ENCODE measurements around the gene SLC35B3.

The SLC35B3 gene

DNA sequence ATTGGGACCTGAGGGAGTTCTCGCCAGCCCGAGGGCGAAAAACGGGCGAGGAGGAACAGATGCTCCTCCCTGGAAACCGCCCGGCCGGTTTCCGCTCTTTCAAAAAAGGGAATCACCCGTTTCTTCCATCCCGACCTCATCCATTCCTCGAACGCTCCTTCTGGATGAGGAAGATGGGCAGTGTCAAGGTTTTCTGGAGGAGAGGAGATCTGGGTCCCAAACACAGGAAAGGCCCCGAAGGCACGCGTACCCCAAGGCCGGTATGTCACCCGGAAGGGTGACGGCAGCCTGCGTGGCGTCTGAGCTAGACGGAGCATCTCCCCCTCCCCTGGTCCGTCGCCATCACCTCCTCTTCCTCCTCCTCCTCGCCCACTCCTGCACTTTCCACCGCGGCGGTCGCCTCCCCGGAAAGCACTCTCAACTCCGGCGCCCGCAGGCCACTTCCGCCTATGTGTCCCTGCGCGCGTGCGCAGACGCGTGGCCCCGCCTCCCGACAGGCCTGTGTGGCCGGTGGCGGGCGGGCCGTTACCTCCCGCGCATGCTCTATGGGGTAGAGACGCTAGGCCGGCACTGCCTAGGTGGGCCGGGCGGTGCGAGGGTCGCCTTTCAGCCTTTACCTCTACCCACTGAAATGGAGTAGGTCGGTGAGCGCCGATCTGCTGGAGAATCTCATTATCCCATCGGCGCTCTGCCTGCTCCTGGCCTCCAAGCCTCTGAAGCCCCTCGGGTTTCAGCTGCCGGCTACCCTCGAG is at the start of gene SLC35B3:
Gene SLC35B3, minus strand, starts transcription at position 453 of the 752 bp plus-strand sequence.
- POLR2A ChIA-PET = no interaction called here

DNA sequence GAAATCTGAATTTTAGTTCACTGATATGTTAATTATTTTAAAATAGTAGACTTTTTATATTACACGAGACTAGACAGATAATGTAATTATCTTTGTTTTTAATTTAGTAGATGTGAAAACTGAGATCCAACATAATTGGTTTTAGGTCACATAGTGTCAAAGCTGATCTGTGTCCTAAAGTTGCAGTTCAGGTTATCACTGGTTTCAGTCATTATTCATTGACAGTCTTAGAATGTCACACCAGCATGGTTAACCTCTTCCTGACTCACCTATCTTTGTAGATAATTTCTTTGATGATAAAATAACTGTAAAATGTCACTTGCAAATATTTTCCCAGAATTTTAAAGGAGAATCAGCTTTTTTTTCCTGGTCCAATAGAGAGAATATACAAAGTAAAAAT is 48.3 kb upstream of the SLC35B3 start:
- DNase-seq (ENCODE audit: extremely low spot score) = no peak
- ChIA-PET POLR2A (no interaction called here), CTCF (interaction anchor here (0.6 kb wide), 1 partner anchor 1701 kb away, joined by 3 read pairs; no protein-coding TSS in a partner anchor)
- TF ChIP-seq, protein P1, sequence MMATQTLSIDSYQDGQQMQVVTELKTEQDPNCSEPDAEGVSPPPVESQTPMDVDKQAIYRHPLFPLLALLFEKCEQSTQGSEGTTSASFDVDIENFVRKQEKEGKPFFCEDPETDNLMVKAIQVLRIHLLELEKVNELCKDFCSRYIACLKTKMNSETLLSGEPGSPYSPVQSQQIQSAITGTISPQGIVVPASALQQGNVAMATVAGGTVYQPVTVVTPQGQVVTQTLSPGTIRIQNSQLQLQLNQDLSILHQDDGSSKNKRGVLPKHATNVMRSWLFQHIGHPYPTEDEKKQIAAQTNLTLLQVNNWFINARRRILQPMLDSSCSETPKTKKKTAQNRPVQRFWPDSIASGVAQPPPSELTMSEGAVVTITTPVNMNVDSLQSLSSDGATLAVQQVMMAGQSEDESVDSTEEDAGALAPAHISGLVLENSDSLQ (IDR thresholded peaks at IDR 0.05) = no peak
- TF ChIP-seq TARDBP (IDR thresholded peaks at IDR 0.05) = no peak
- no peak for TF ChIP-seq ARNT (IDR thresholded peaks at IDR 0.05)
- TF ChIP-seq SUZ12 (IDR thresholded peaks at IDR 0.05) = no peak
- TF ChIP-seq NFRKB (IDR thresholded peaks at IDR 0.05) = no peak
- TF ChIP-seq BHLHE40 (IDR thresholded peaks at IDR 0.05; ENCODE audit: borderline replicate concordance) = no peak
- no peak for TF ChIP-seq FOXK2 (IDR thresholded peaks at IDR 0.05)
- no peak for TF ChIP-seq FOXA1 (IDR thresholded peaks at IDR 0.05)
- no peak for TF ChIP-seq CTBP1 (IDR thresholded peaks at IDR 0.05; ENCODE audit: borderline replicate concordance)
- TF ChIP-seq L3MBTL2 (conservative IDR thresholded peaks at IDR 0.05) = no peak
- TF ChIP-seq LEF1 (IDR thresholded peaks at IDR 0.05; ENCODE audit: borderline replicate concordance) = no peak
- no peak for TF ChIP-seq ZNF384 (IDR thresholded peaks at IDR 0.05)
- no peak for TF ChIP-seq FOXM1 (IDR thresholded peaks at IDR 0.05; ENCODE audit: borderline replicate concordance)
- TF ChIP-seq SP1 (IDR thresholded peaks at IDR 0.05) = no peak
- TF ChIP-seq ELF4 (IDR thresholded peaks at IDR 0.05) = no peak
- no peak for TF ChIP-seq HDGF (IDR thresholded peaks at IDR 0.05; ENCODE audit: borderline replicate concordance)

More for the DNA sequence above, at the start of gene SLC35B3:
- TF ChIP-seq, protein P1 (IDR thresholded peaks at IDR 0.05) = no peak
- TF ChIP-seq FOXK2 (IDR thresholded peaks at IDR 0.05) (no peak), SP1 (IDR thresholded peaks at IDR 0.05) (no peak), FOXM1 (IDR thresholded peaks at IDR 0.05; ENCODE audit: borderline replicate concordance) (no peak), SUZ12 (IDR thresholded peaks at IDR 0.05) (no peak), ZNF384 (IDR thresholded peaks at IDR 0.05) (no peak), CTBP1 (IDR thresholded peaks at IDR 0.05; ENCODE audit: borderline replicate concordance) (no peak), ELF4 (IDR thresholded peaks at IDR 0.05) (peak; percentile 92), BHLHE40 (IDR thresholded peaks at IDR 0.05; ENCODE audit: borderline replicate concordance) (no peak), HDGF (IDR thresholded peaks at IDR 0.05; ENCODE audit: borderline replicate concordance) (no peak), FOXA1 (IDR thresholded peaks at IDR 0.05) (no peak), TARDBP (IDR thresholded peaks at IDR 0.05) (no peak), ARNT (IDR thresholded peaks at IDR 0.05) (no peak), L3MBTL2 (conservative IDR thresholded peaks at IDR 0.05) (peak; percentile 96), LEF1 (IDR thresholded peaks at IDR 0.05; ENCODE audit: borderline replicate concordance) (no peak), NFRKB (IDR thresholded peaks at IDR 0.05) (no peak)
- peak; percentile 96 for DNase-seq (ENCODE audit: extremely low spot score)
- CTCF ChIA-PET = no interaction called here

DNA sequence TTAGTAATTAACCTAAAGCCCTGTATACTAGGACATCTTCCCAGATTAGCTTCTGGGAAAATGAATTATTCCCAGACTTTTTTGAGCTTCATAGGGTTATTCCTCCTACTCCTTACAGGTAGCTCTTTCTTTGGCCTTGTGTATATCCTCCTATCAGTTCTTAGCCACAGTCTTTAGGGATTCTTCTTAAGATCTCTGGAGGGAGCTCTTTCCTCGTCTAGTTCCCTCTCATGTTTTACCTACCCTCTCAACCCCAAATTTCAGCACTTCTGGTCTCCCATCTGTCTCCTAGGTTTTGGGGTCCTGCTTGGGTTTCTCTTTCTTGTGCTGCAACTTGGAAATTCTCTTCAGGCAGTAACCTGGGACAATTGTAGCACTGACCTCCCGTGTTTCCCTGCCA is 46.4 kb upstream of the SLC35B3 start:
- no peak for TF ChIP-seq ELF4 (IDR thresholded peaks at IDR 0.05)
- no peak for TF ChIP-seq HDGF (IDR thresholded peaks at IDR 0.05; ENCODE audit: borderline replicate concordance)
- TF ChIP-seq, protein P1 (IDR thresholded peaks at IDR 0.05) = no peak
- TF ChIP-seq ARNT (IDR thresholded peaks at IDR 0.05) = no peak
- TF ChIP-seq NFRKB (IDR thresholded peaks at IDR 0.05) = no peak
- TF ChIP-seq ZNF384 (IDR thresholded peaks at IDR 0.05) = no peak
- no peak for TF ChIP-seq SP1 (IDR thresholded peaks at IDR 0.05)
- TF ChIP-seq CTBP1 (IDR thresholded peaks at IDR 0.05; ENCODE audit: borderline replicate concordance) = no peak
- no peak for TF ChIP-seq FOXM1 (IDR thresholded peaks at IDR 0.05; ENCODE audit: borderline replicate concordance)
- no peak for TF ChIP-seq FOXK2 (IDR thresholded peaks at IDR 0.05)
- TF ChIP-seq SUZ12 (IDR thresholded peaks at IDR 0.05) = no peak
- no peak for TF ChIP-seq BHLHE40 (IDR thresholded peaks at IDR 0.05; ENCODE audit: borderline replicate concordance)
- TF ChIP-seq LEF1 (IDR thresholded peaks at IDR 0.05; ENCODE audit: borderline replicate concordance) = no peak
- TF ChIP-seq TARDBP (IDR thresholded peaks at IDR 0.05) = no peak
- TF ChIP-seq L3MBTL2 (conservative IDR thresholded peaks at IDR 0.05) = no peak
- no peak for TF ChIP-seq FOXA1 (IDR thresholded peaks at IDR 0.05)
- ChIA-PET POLR2A (no interaction called here), CTCF (interaction anchor here (0.6 to 1.2 kb wide), 6 partner anchors 9 to 88 kb away, joined by 3 to 12 read pairs (median 4); no protein-coding TSS in a partner anchor)
- DNase-seq (ENCODE audit: extremely low spot score) = peak; percentile 36

DNA sequence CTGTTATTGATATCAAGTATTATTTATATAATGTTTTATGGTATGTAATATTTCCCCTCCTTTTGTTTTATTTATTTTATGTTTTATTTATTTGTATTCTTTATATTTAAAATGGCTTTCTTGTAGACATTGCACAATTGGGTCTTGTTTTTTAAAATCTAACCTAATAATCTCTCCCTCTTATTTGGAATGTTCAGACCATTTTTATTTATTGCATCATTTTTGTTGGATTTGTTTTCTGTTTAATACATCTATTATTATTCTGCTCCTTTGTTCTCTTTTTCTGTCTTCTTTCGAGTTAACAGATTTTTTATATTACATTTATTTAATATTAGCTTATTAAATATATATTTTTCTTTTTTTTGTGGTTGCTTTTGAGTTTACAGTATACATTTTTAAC is 43.1 kb upstream of the SLC35B3 start:
- ChIA-PET POLR2A (no interaction called here), CTCF (interaction anchor here (0.7 kb wide), 1 partner anchor 15 kb away, joined by 3 read pairs; no protein-coding TSS in a partner anchor)
- no peak for TF ChIP-seq SUZ12 (IDR thresholded peaks at IDR 0.05)
- no peak for TF ChIP-seq FOXM1 (IDR thresholded peaks at IDR 0.05; ENCODE audit: borderline replicate concordance)
- TF ChIP-seq NFRKB (IDR thresholded peaks at IDR 0.05) = no peak
- TF ChIP-seq FOXA1 (IDR thresholded peaks at IDR 0.05) = no peak
- no peak for TF ChIP-seq SP1 (IDR thresholded peaks at IDR 0.05)
- TF ChIP-seq HDGF (IDR thresholded peaks at IDR 0.05; ENCODE audit: borderline replicate concordance) = no peak
- TF ChIP-seq CTBP1 (IDR thresholded peaks at IDR 0.05; ENCODE audit: borderline replicate concordance) = no peak
- DNase-seq (ENCODE audit: extremely low spot score) = no peak

DNA sequence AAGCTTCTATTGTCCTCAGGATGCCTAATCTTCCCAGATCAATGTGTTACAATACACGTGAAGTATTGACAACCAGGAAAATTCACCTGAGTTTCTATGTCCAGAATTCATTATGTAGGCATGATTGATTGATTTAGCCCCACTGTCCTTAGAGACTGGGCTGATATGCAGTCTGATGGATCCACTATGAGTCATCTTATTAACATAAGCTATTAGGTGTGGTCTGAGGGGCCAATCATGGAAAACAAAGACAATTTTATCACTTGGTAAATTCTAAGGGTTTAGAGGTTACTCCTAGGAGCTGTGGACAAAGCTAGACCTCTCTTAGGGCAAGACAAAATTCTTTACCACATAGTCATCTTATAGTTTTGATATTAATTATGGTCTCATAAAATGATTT is 41.3 kb upstream of the SLC35B3 start:
- DNase-seq (ENCODE audit: extremely low spot score) = no peak
- ChIA-PET CTCF (no interaction called here), POLR2A (no interaction called here)
- TF ChIP-seq SUZ12 (IDR thresholded peaks at IDR 0.05) (no peak), FOXK2 (IDR thresholded peaks at IDR 0.05) (no peak), BHLHE40 (IDR thresholded peaks at IDR 0.05; ENCODE audit: borderline replicate concordance) (no peak), NFRKB (IDR thresholded peaks at IDR 0.05) (no peak), L3MBTL2 (conservative IDR thresholded peaks at IDR 0.05) (no peak), LEF1 (IDR thresholded peaks at IDR 0.05; ENCODE audit: borderline replicate concordance) (no peak)
